Measurements from ENCODE around the gene SPINK13.

- TF ChIP-seq CTCF (conservative IDR thresholded peaks at IDR 0.05; ENCODE audit: low read depth, low read length) = no peak
- no peak for TF ChIP-seq USF2 (IDR thresholded peaks at IDR 0.05; ENCODE audit: low read depth, low read length)
- no peak for TF ChIP-seq FOS (IDR thresholded peaks at IDR 0.05; ENCODE audit: low read depth, low read length)
- no peak for TF ChIP-seq CEBPB (IDR thresholded peaks at IDR 0.05; ENCODE audit: low read depth, low read length)
- TF ChIP-seq CHD1 (IDR thresholded peaks at IDR 0.05; ENCODE audit: low read depth, low read length) = no peak
- no peak for TF ChIP-seq RAD21 (IDR thresholded peaks at IDR 0.05; ENCODE audit: low read length)
- TF ChIP-seq POLR2A (IDR thresholded peaks at IDR 0.05; ENCODE audit: low read depth, low read length) = no peak
- no peak for TF ChIP-seq SMC3 (IDR thresholded peaks at IDR 0.05; ENCODE audit: low read depth, low read length)
- no peak for TF ChIP-seq ELK1 (IDR thresholded peaks at IDR 0.05; ENCODE audit: borderline replicate concordance, low read depth, low read length)
- no peak for TF ChIP-seq BHLHE40 (IDR thresholded peaks at IDR 0.05; ENCODE audit: low read depth, low read length)
These were observed 43.6 kb downstream of the SPINK13 start, which contains the start of gene SPINK7 for GRCh38 chr5:148312153-148312552.
